NCI-H2029 (cell line): Measurements from ENCODE around the gene ADGRB2.

Experiments used
- DNase-seq: peaks from one replicate; lab custom pipeline; 2025; lab: John Stamatoyannopoulos, UW

Gene ADGRB2

GRCh38 chr1:31781756-31782371 is 17.7 kb upstream of the ADGRB2 start:
- no peak for DNase-seq

GRCh38 chr1:31781138-31781755 is 17.1 kb upstream of the ADGRB2 start:
- DNase-seq, result no peak

- no peak for DNase-seq
These were observed 16.5 kb upstream of the ADGRB2 start for GRCh38 chr1:31780632-31781031.

- DNase-seq, result no peak
These were observed 15.5 kb upstream of the ADGRB2 start for GRCh38 chr1:31779687-31780086.

GRCh38 chr1:31778763-31779488 is 14.8 kb upstream of the ADGRB2 start:
- DNase-seq, result no peak

GRCh38 chr1:31776516-31776915 is 12.4 kb upstream of the ADGRB2 start:
- DNase-seq, result no peak

- no peak for DNase-seq
These were observed 11.9 kb upstream of the ADGRB2 start for GRCh38 chr1:31776032-31776431.

GRCh38 chr1:31775210-31775999 is 11.3 kb upstream of the ADGRB2 start:
- DNase-seq, result no peak

- DNase-seq, result no peak
These were observed 10.4 kb upstream of the ADGRB2 start for GRCh38 chr1:31774495-31774894.

GRCh38 chr1:31773861-31774260 is 9.7 kb upstream of the ADGRB2 start:
- no peak for DNase-seq

GRCh38 chr1:31772669-31773248 is 8.6 kb upstream of the ADGRB2 start:
- no peak for DNase-seq

- no peak for DNase-seq
These were observed 7.9 kb upstream of the ADGRB2 start for GRCh38 chr1:31771891-31772668.

- peak; percentile 58 for DNase-seq
These were observed 5.7 kb upstream of the ADGRB2 start for GRCh38 chr1:31769720-31770390.

- DNase-seq, result no peak
These were observed 5.0 kb upstream of the ADGRB2 start for GRCh38 chr1:31768939-31769704.

- DNase-seq, result no peak
These were observed 4.3 kb upstream of the ADGRB2 start for GRCh38 chr1:31768407-31768907.

- no peak for DNase-seq
These were observed 3.1 kb upstream of the ADGRB2 start for GRCh38 chr1:31767225-31767624.

GRCh38 chr1:31765516-31765915 is 1.4 kb upstream of the ADGRB2 start:
- DNase-seq, result no peak

- DNase-seq, result no peak
These were observed 914 bp upstream of the ADGRB2 start for GRCh38 chr1:31765041-31765467.

GRCh38 chr1:31763671-31764311 is 349 bp downstream of the ADGRB2 start:
- DNase-seq, result no peak
